Gastrocnemius medialis (tissue), 4 donors: ENCODE measurements around the gene SMNDC1.

Experiments used
- CTCF ChIP-seq, 5 experiments: fragments of 450-650 bp in 3 of 5; fragments of 200-600 bp in 2 of 5; sonication (generic) in 2 of 5; IDR thresholded peaks in 4 of 5; conservative IDR thresholded peaks in 1 of 5; 1 replicate in 4 of 5; 2 replicates in 1 of 5; pipeline ENCODE4 v1.5.1; 2016 to 2019; ENCODE audit warnings: antibody characterized with exemption in 5 of 5, mild to moderate bottlenecking in 3 of 5, moderate library complexity in 3 of 5
- POLR2A ChIP-seq, 2 donors: fragments of 450-650 bp; IDR thresholded peaks; one replicate each; pipeline ENCODE4 v1.6.1; 2017; ENCODE audit warnings: antibody characterized with exemption in 2 of 2, mild to moderate bottlenecking in 2 of 2, moderate library complexity in 2 of 2

GRCh38 chr10:110345286-110345685 lies 40.6 kb upstream of the SMNDC1 start:
- no peak for TF ChIP-seq CTCF (IDR thresholded peaks at IDR 0.05 in 4 of 5, conservative IDR thresholded peaks at IDR 0.05 in 1 of 5)
- no peak for TF ChIP-seq POLR2A (IDR thresholded peaks at IDR 0.05)
